GM10248 (cell line): ENCODE data around the gene GLIPR2.

Source experiments
- CTCF ChIA-PET: fragments of 300-600 bp; sonication (Branson Sonifier 250); formaldehyde crosslinking; extraction: SDS; loops from one replicate; lab custom pipeline; 2021; ENCODE audit warnings: antibody characterized with exemption; lab: Yijun Ruan, JAX
- POLR2A ChIA-PET: fragments of 350-650 bp; sonication (Branson Sonifier 250); formaldehyde crosslinking; extraction: SDS; loops from one replicate; lab custom pipeline; 2020; ENCODE audit warnings: antibody characterized with exemption; lab: Yijun Ruan, JAX
- DNase-seq: peaks from one replicate; pipeline ENCODE4 v3.0.0; 2012; ENCODE audit errors: extremely low spot score
- TF ChIP-seq, protein P1 (sequence below): IDR thresholded peaks from 2 replicates; pipeline ENCODE4 v1.5.1; 2012; ENCODE audit warnings: mild to moderate bottlenecking, low read depth; ENCODE audit errors: extremely low read depth, missing control alignments, control extremely low read depth

The GLIPR2 gene

DNA sequence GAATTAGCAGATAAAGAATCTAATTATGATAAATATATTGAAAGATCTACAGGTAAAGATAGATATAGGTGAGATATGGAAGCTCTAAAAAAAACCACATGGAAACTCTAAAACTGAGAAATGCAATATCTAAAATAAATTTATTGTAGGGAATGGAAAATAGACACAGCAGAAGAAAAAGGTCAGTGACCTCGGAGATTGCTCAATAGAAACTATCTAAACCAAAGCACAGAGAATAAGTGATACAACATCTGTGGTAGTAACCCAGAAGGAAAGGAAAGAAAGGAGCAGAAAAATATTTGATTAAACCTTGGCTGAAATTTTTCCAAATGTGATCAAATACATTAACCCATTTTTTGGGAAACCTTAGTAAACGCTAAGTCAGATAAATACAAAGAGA is 43.1 kb upstream of the GLIPR2 start:
- DNase-seq, result no peak
- ChIA-PET CTCF (interaction anchor here (0.7 to 1.8 kb wide), 5 partner anchors 9 to 267 kb away, joined by 3 to 12 read pairs (median 3); no protein-coding TSS in a partner anchor), POLR2A (no interaction called here)
- TF ChIP-seq, protein P1, sequence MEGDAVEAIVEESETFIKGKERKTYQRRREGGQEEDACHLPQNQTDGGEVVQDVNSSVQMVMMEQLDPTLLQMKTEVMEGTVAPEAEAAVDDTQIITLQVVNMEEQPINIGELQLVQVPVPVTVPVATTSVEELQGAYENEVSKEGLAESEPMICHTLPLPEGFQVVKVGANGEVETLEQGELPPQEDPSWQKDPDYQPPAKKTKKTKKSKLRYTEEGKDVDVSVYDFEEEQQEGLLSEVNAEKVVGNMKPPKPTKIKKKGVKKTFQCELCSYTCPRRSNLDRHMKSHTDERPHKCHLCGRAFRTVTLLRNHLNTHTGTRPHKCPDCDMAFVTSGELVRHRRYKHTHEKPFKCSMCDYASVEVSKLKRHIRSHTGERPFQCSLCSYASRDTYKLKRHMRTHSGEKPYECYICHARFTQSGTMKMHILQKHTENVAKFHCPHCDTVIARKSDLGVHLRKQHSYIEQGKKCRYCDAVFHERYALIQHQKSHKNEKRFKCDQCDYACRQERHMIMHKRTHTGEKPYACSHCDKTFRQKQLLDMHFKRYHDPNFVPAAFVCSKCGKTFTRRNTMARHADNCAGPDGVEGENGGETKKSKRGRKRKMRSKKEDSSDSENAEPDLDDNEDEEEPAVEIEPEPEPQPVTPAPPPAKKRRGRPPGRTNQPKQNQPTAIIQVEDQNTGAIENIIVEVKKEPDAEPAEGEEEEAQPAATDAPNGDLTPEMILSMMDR, result no peak

DNA sequence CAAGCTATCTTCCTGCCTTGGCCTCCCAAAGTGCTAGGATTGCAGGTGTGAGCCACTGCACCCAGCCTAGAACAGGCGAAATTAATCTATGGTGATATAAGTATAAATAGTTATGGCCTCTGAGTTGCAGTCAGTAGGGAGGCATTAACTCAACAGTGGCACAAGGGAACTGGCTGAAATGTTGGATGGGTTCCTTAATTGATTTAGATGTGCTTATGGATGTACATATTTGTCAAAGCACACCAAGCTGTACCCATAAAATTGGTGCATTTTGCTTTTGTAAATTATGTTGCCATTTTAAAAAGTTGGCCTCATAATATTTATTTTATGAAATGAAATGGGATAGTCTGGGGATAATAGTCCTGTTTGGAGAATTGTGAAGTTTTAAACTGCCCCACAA is 36.8 kb upstream of the GLIPR2 start:
- CTCF ChIA-PET, result interaction anchor here (0.9 to 11.4 kb wide), 5 partner anchors 15 to 91 kb away, joined by 4 to 262 read pairs (median 44); partner anchors contain the start of genes CCIN and CLTA
- POLR2A ChIA-PET, result no interaction called here
- DNase-seq, result no peak

GRCh38 chr9:36100532-36100931 is 36.0 kb upstream of the GLIPR2 start:
- no peak for DNase-seq
- TF ChIP-seq, protein P1, result no peak
- ChIA-PET POLR2A (no interaction called here), CTCF (interaction anchor here (0.9 to 11.4 kb wide), 7 partner anchors 14 to 229 kb away, joined by 4 to 262 read pairs (median 34); partner anchors contain the start of genes CCIN and CLTA)

More for the DNA sequence above, 36.8 kb upstream of the GLIPR2 start:
- TF ChIP-seq, protein P1, result no peak

- ChIA-PET CTCF (interaction anchor here (0.6 to 11.4 kb wide), 36 partner anchors 8 to 257 kb away, joined by 3 to 262 read pairs (median 5); partner anchors contain the start of genes CCIN, CLTA, GLIPR2 and OR2S2), POLR2A (no interaction called here)
- no peak for DNase-seq
- TF ChIP-seq, protein P1, result no peak
These were observed 34.4 kb upstream of the GLIPR2 start for GRCh38 chr9:36101916-36102741.

DNA sequence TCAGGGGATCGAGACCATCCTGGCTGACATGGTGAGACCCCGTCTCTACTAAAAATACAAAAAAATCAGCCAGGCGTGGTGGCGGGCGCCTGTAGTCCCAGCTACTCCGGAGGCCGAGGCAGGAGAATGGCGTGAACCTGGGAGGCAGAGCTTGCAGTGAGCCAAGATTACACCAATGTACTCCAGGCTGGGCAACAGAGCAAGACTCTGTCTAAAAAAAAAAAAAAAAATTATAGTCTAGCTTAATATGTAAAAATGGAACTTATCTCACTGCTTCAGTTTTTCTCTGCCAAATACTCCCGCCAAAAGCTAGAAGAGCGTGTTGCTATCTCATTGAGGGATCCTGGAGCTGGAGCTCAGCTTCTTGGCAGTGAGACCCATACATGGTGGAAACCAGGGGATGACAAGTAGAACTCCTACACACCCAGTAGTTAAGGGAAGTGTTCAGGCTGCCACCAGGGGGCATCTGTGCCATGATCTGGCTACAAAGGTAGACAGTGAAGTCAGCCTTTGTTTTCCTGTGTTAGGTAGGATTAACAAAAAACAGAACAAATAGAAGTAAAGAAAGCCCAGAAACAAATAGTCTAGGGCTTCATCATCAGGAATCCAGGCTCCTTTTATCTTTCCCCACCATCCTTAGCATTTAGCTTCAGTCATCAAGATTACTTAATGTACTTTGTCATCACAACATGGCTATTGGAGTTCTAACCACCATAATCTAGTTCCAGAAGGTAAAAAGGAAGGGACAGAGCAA is 33.6 kb upstream of the GLIPR2 start:
- POLR2A ChIA-PET, result no interaction called here
- CTCF ChIA-PET, result interaction anchor here (0.6 to 11.4 kb wide), 36 partner anchors 9 to 256 kb away, joined by 3 to 262 read pairs (median 5); partner anchors contain the start of genes CCIN, CLTA, GLIPR2 and OR2S2
- peak; percentile 80 for DNase-seq
- TF ChIP-seq, protein P1, result peak; percentile 87

DNA sequence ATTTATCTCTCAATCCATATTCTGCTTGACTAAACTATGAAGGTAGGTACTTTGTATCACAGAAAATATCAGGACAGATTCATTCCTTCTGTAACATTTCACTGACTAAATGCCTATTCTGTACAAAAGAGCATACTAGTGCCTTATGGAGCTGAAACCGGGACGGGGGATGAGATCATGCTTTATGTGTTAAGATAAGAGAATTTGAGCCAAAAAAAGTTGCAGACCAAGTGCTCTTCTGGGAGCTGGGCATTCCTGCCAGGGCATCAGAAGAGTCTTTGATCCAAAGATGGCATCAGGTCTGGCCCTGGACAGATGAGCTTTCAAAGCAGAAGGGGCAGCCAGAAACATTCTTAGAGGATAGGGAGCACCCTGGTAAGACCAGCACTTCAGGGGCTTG is 27.5 kb upstream of the GLIPR2 start:
- TF ChIP-seq, protein P1, result no peak
- CTCF ChIA-PET, result interaction anchor here (1.2 kb wide), 2 partner anchors 55 to 59 kb away, joined by 3 to 6 read pairs; no protein-coding TSS in a partner anchor
- POLR2A ChIA-PET, result no interaction called here
- DNase-seq, result no peak
